UCSD-AML1 (cell line): ENCODE data around the gene AIFM3.

Source experiments
- DNase-seq: peaks from one replicate; lab custom pipeline; 2025; ENCODE audit not compliant: unreplicated experiment; lab: John Stamatoyannopoulos, UW

AIFM3 gene

GRCh38 chr22:21025763-21026755 lies 59.0 kb downstream of the AIFM3 start:
- DNase-seq = no peak

DNA sequence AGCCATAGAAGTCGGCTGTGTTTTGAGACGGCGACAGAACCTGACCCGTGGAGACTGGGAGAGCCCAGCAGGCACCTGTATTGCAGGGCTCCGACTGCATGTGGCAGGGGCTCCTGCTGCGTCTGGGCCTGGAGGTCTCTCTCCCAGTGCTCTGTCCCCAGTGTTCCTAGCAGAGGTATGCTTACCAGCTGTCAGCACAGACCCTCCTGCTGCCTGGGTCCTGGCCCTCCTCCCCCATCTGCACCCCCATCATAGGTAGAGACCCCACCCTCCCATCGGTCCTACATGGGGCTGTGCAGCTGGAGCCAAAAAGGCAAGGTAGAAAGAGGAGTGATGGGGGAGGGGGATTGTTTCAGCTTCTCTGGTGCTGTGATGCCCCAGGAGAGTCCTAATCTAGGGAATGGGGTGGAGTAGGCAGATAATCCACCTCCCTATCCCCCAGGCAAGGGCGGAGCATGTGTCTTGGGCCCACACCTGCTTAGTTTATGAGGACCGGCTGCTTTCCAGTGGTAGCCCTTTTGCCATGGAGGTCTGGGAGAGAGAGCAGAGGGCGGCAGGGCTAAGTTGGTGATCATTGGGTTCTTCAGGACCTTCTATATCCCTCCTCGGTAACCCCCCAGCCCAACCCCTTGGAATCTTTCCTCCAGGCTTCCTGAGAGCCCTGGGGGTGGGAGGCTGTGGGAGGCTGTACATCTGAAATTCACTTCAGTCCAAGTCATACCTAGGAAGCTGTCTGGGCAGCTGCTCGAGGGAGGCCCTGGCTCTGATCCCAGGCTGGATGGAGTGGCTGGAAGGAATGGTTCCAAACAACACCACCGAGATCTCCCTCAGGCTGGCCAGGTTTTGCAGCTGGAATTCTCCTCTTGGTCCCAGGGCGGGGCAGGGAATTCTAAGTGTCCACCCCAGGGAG lies 60.0 kb downstream of the AIFM3 start:
- no peak for DNase-seq

DNA sequence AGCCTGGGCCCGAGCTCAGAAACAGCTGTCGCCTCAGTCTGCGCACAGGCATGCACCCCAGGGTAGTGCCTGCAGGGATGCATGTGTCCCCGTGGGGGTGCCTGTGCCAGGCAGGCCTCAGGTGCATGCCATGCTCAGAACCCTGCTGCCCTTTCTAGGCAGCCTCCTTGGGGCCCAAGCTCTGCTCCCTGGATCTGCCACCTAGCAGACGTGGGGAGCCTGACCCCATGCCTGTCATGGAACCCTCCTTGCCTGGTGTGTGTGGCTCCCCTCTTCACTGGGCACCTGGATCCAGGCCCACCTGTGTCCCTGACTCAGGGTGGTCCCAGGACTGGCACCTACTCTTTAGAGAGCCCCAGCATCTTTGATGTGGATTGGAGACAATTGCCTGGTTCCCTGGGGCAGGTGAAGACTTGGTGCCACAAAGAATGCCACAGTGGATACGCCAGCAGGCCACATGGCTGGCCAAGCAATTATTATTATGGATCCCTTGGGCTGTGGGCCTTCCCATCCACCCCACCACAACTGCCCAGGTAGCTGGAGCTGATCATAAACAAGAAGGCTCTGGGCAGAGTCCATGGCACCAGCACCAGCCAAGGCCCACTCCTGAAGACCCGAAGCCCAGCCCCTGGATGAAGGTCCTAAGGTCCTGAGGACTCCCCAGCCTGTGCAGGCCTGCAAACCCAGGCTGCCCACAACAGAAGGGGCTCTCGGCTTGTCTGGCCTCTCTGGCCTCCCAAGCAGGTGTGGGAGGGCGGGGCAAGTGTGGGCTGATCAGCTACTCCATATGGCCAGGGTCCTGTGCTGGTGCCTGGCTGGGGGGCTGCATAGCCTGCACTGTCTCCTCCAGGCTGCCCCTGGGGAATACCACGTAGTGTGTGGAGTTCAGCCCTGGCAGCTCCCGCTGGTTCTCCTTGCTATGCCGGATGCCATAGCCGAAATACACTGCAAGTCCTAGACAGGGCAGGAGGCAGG lies 61.5 kb downstream of the AIFM3 start:
- DNase-seq = no peak

GRCh38 chr22:21029486-21030025 lies 62.5 kb downstream of the AIFM3 start:
- no peak for DNase-seq

DNA sequence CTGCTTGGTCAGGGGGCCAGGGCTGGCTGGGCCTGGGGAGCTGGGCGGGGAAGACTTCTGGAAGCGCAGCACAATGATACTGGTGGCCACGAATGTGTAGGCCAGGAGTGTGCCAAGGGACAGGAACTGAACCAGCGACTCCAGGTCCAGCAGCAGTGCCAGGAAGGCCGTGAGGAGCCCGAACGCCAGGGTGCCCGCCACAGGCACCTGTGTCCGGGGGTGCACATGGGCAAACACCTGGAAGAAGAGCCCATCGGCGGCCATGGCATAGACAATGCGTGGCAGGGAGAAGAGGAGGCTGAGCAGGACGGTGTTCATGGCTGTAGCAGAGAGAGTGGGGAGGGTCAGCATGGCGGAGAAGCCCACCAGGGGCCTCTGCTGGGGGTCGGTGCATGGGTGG lies 63.0 kb downstream of the AIFM3 start:
- DNase-seq = no peak
